RPMI7951 (cell line): ENCODE measurements around the gene DYSF. TPM values are rescaled to one million over a fixed set of nuclear protein-coding genes. Genes with fewer than 3 reads are reported as not detected.
A peak's percentile ranks its signal among the peaks of the same experiment; 100 is the strongest.

Experiments used
- DNase-seq: peaks from one replicate; pipeline ENCODE4 v3.0.0-alpha.2; 2012; ENCODE audit warnings: low read depth
- total RNA-seq: library from RNA; depleted of rRNA; stranded (reverse); fragments of >200 nt; shearing (Covaris generic); gene quantifications from 2 replicates; pipeline ENCODE4 v1.2.3, GENCODE V29; 2014

The DYSF gene
- total RNA-seq, 1 experiment from 2014 or later = 1.2 TPM

GRCh38 chr2:71552861-71553301, 99.5 kb downstream of the DYSF start:
- DNase-seq = no peak

- no peak for DNase-seq
Observed at GRCh38 chr2:71554028-71554705, 100.8 kb downstream of the DYSF start.

- DNase-seq = no peak
Observed at GRCh38 chr2:71554706-71555056, 101.3 kb downstream of the DYSF start.

GRCh38 chr2:71555798-71556454, 102.6 kb downstream of the DYSF start:
- DNase-seq = no peak

GRCh38 chr2:71556692-71557250, 103.4 kb downstream of the DYSF start:
- DNase-seq = no peak

- DNase-seq = no peak
Observed at GRCh38 chr2:71557321-71557720, 104.0 kb downstream of the DYSF start.

- peak; percentile 35 for DNase-seq
Observed at GRCh38 chr2:71558300-71559051, 105.1 kb downstream of the DYSF start.

- DNase-seq = no peak
Observed at GRCh38 chr2:71559080-71559827, 105.9 kb downstream of the DYSF start.

- no peak for DNase-seq
Observed at GRCh38 chr2:71559828-71560637, 106.7 kb downstream of the DYSF start.

- no peak for DNase-seq
Observed at GRCh38 chr2:71560638-71561011, 107.3 kb downstream of the DYSF start.

- no peak for DNase-seq
Observed at GRCh38 chr2:71561441-71562267, 108.3 kb downstream of the DYSF start.

GRCh38 chr2:71562518-71562917, 109.2 kb downstream of the DYSF start:
- DNase-seq = no peak

- peak; percentile 64 for DNase-seq
Observed at GRCh38 chr2:71563872-71564271, 110.5 kb downstream of the DYSF start.

GRCh38 chr2:71564361-71564760, 111.0 kb downstream of the DYSF start:
- peak; percentile 40 for DNase-seq

- DNase-seq = no peak
Observed at GRCh38 chr2:71564790-71565189, 111.4 kb downstream of the DYSF start.

- peak; percentile 62 for DNase-seq
Observed at GRCh38 chr2:71566372-71566771, 113.0 kb downstream of the DYSF start.

GRCh38 chr2:71567625-71568024, 114.3 kb downstream of the DYSF start:
- no peak for DNase-seq

- no peak for DNase-seq
Observed at GRCh38 chr2:71568103-71568502, 114.7 kb downstream of the DYSF start.

GRCh38 chr2:71570511-71570910, 117.2 kb downstream of the DYSF start:
- DNase-seq = no peak

- DNase-seq = no peak
Observed at GRCh38 chr2:71570951-71571460, 117.6 kb downstream of the DYSF start.
